Measurements from ENCODE around the gene AQR. TPM values are rescaled to one million over a fixed set of nuclear protein-coding genes. Genes with fewer than 3 reads are reported as not detected.

Gene AQR
- total and polyA plus RNA-seq, 9 donors, result 9.2 to 32.4 (median 27.5) TPM

- Histone ChIP-seq H3K27me3 (no peaks in the 10 kb centered on the region), H3K4me3 (no peak overlapping the region), H3K36me3 (no peaks in the 10 kb centered on the region), H3K27ac (no peak overlapping the region), H3K4me1 (ENCODE audit: insufficient read depth) (no peaks in the 10 kb centered on the region), H3K9me3 (no peaks in the 10 kb centered on the region)
- WGBS, 3 donors, result 77 to 98% (median 88%) methylated on average over 1 of the region's 1 CpG
- intact Hi-C loops (cut with DNase I), result no loop called here
- DNase-seq, result no peak
- TF ChIP-seq EP300 (IDR thresholded peaks at IDR 0.05) (no peak), CTCF (IDR thresholded peaks at IDR 0.05) (no peak), POLR2A (IDR thresholded peaks at IDR 0.05) (no peak)
Measured at GRCh38 chr15:34802371-34802770, 167.2 kb downstream of the AQR start.

Other genes starting within 250 kb of the AQR start
- gene GJD2, start 214.7 kb downstream of the AQR start, total RNA-seq, result not detected
- not detected for gene GJD2, start 214.7 kb downstream of the AQR start, polyA plus RNA-seq
- gene ACTC1, start 174.2 kb downstream of the AQR start, total RNA-seq, result 1 to 10 TPM in 3 of 7 donors, under 1 TPM in 2, not detected in 2; 0.59 to 2.9 (median 1.2) TPM
- gene ACTC1, start 174.2 kb downstream of the AQR start, polyA plus RNA-seq, result 10 to 100 TPM in 1 of 2 donors, 1 to 10 TPM in 1; 2.7 to 22.6 TPM
- 10 to 100 TPM; 19.2 to 60.2 (median 35.3) TPM for gene ZNF770, start 18.5 kb upstream of the AQR start, total RNA-seq
- gene ZNF770, start 18.5 kb upstream of the AQR start, polyA plus RNA-seq, result 10 to 100 TPM; 13.5 to 21.0 TPM
- gene NANOGP8, start 115.6 kb upstream of the AQR start, total RNA-seq, result 1 to 10 TPM in 3 of 7 donors, under 1 TPM in 4; 0.40 to 3.3 (median 0.97) TPM
- gene NANOGP8, start 115.6 kb upstream of the AQR start, polyA plus RNA-seq, result under 1 TPM; 0.16 to 0.33 TPM

Data from ovary (tissue), 9 donors.